ENCODE measurements around the gene COG1. TPM values are rescaled to one million over a fixed set of nuclear protein-coding genes. Genes with fewer than 3 reads are reported as not detected.

Gene COG1
- total RNA-seq, 1 experiment from 2014 or later, result 26.5 TPM

DNA sequence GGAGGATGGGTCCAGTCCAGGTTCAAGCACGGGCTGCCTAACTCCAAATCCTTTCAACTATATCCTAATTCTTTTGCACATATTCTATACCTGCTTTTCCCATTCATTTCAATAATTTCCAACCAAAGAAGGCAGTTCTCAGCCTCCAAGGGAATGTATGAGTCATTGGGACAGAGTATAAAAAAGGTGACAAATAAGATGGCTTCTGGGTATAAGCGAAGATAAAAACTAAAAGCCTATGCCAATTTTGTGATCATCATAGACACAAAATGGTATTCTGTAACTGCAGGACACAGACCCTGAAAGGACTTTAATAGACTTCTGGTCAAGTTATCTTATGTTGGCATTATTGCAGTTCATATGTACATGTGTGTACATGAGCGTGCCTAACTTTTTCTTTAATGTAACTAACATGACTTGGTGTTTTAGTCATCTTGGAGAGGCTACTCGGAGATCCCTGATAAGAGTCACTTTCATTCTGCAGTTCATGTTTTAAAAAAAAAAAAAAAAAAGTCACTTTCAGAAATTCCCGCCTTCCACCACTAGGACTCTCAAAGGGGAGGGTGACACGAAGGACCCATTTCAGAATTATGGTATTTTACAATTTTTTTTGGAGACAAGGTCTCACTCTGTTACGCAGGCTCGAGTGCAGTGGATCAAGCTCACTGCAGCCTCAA is 17.3 kb downstream of the COG1 start:
- no peak overlapping the region for H2BK12ac ChIP-seq (ENCODE audit: insufficient read length, low read depth, low read length)

More for the DNA sequence above, 17.3 kb downstream of the COG1 start:
- Histone ChIP-seq H4K20me1 (ENCODE audit: control insufficient read depth, insufficient read depth, insufficient read length) (no peaks in the 10 kb centered on the region), H3K9ac (ENCODE audit: extremely low read depth, insufficient read length, low read length) (no peak overlapping the region), H3K14ac (ENCODE audit: insufficient read depth, low read length) (no peak overlapping the region), H3K27ac (ENCODE audit: insufficient read length, low read depth, low read length) (no peak overlapping the region), H3K79me2 (ENCODE audit: insufficient read depth, low read length) (no peaks in the 10 kb centered on the region; the same call in 1 of the 2 replicates), H2AFZ (ENCODE audit: low read length) (no peak overlapping the region), H3K4me1 (ENCODE audit: insufficient read depth, low read length) (no peaks in the 10 kb centered on the region), H2BK5ac (ENCODE audit: insufficient read length, low read length) (no peak overlapping the region), H3K79me1 (ENCODE audit: insufficient read depth, low read depth, low read length, poor library complexity, severe bottlenecking) (no peaks in the 10 kb centered on the region), H3K56ac (ENCODE audit: insufficient read length, low read depth, low read length) (no peak overlapping the region), H3K23ac (ENCODE audit: insufficient read length, low read depth, low read length) (no peak overlapping the region), H4K5ac (ENCODE audit: insufficient read length, low read depth, low read length) (no peak overlapping the region), H2AK5ac (ENCODE audit: insufficient read length, low read length) (no peak overlapping the region), H3K4me2 (ENCODE audit: insufficient read depth, insufficient read length, low read length) (no peak overlapping the region), H3K23me2 (ENCODE audit: insufficient read length, low read depth, low read length, poor library complexity, severe bottlenecking) (no peaks in the 10 kb centered on the region), H3K27me3 (ENCODE audit: insufficient read depth, low read length) (no peaks in the 10 kb centered on the region), H3K9me3 (ENCODE audit: control insufficient read depth, low read depth, low read length) (no peaks in the 10 kb centered on the region), H2BK15ac (ENCODE audit: low read depth, low read length) (no peak overlapping the region), H3K18ac (ENCODE audit: insufficient read length, low read depth, low read length) (no peak overlapping the region), H3T11ph (ENCODE audit: low read length) (no peak overlapping the region), H4K8ac (replicated peaks; ENCODE audit: insufficient read length, low read depth, low read length) (no peak overlapping the region), H2BK120ac (ENCODE audit: low read depth, low read length, poor library complexity, severe bottlenecking) (no peak overlapping the region), H3K4ac (ENCODE audit: low read depth, low read length) (no peak overlapping the region), H2BK20ac (ENCODE audit: low read depth, low read length, poor library complexity, severe bottlenecking) (no peak overlapping the region), H4K91ac (ENCODE audit: insufficient read length, low read depth, low read length) (no peak overlapping the region)
- Mint-ChIP-seq H3K27ac (peak overlapping the region in 2 of 3 experiments; percentile 19 to 73; a peak in 1 of 7 replicates), H3K36me3 (ENCODE audit: insufficient read depth in 1 of 3, low read depth in 3 of 3) (peaks cover 26 to 53% (median 52%) of the 10 kb centered on the region in 3 experiments; a peak in 6 of 7 replicates), H3K4me1 (no peaks in the 10 kb centered on the region), H3K4me3 (no peak overlapping the region), H3K9me3 (no peaks in the 10 kb centered on the region), H3K27me3 (ENCODE audit: low read depth) (no peaks in the 10 kb centered on the region)
- DNase-seq, result no peak
- no CpG with 5 or more reads among the region's 8 CpGs for WGBS (ENCODE audit: extremely low coverage, insufficient read length, low lambda C conversion rate)
- TF ChIP-seq, protein P1, sequence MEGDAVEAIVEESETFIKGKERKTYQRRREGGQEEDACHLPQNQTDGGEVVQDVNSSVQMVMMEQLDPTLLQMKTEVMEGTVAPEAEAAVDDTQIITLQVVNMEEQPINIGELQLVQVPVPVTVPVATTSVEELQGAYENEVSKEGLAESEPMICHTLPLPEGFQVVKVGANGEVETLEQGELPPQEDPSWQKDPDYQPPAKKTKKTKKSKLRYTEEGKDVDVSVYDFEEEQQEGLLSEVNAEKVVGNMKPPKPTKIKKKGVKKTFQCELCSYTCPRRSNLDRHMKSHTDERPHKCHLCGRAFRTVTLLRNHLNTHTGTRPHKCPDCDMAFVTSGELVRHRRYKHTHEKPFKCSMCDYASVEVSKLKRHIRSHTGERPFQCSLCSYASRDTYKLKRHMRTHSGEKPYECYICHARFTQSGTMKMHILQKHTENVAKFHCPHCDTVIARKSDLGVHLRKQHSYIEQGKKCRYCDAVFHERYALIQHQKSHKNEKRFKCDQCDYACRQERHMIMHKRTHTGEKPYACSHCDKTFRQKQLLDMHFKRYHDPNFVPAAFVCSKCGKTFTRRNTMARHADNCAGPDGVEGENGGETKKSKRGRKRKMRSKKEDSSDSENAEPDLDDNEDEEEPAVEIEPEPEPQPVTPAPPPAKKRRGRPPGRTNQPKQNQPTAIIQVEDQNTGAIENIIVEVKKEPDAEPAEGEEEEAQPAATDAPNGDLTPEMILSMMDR (conservative IDR thresholded peaks at IDR 0.05), result peak; percentile 59
